Measurements from ENCODE around the gene GPATCH2. TPM values are rescaled to one million over a fixed set of nuclear protein-coding genes. Genes with fewer than 3 reads are reported as not detected.

The GPATCH2 gene
- total RNA-seq, 1 donor from 2014 or later, result 40.2 TPM

Other genes starting within 250 kb of the GPATCH2 start
- gene SPATA17, start 254 bp upstream of the GPATCH2 start, total RNA-seq, result 4.7 TPM

Measured in occipital lobe (tissue), 1 donor.